HG03571 (cell line): ENCODE measurements around the gene ZNF418.
A peak's percentile ranks its signal among the peaks of the same experiment; 100 is the strongest.

Experiments used
- ATAC-seq: cut with Tn5 transposase; IDR thresholded peaks from one replicate; pipeline ENCODE4 v1.9.1; 2021; ENCODE audit not compliant: unreplicated experiment

The ZNF418 gene

DNA sequence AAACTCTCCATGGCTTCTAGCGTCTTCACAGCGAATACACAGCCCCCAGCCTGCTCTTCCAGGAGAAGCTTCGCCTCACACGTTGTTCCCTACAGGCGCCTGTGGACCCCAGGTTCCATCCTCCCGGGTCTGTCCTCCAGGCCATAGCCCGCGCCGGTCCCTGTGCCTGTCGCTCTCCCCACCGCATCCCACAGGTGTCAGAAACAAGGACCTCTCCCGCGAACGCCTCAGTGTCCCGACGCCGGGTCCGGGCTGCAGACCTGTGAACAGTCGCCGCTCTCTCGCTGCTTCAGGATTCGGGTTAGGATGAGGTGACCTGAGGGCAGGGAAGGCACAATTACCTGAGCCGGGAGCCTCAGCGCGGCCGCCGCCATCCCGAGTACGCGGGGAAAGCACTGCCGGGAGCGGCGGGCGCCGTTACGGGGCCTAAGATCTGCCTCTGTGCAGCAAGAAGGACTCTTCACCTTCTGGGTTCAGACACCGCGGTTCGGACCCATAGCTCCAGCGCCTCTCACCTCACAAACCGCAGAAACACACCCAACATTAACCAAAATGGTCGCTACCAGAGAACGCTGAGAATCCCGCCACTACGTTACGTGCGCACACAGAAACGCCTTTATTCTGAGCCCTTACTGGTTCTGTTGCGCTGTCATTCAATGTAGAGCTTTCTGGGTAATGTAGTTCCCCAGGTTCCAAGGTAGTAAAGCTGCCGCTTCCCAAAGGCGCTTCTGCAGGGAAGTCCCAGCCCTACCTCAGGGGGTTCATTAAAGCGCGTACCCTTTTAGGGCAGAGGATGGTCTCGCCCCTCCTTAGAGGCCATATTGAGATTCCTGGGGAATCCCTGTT lies at the start of gene ZNF418:
TSS of gene ZNF418 (minus strand) at position 583 of the 846 bp plus-strand sequence. CDS start 1,580 bp downstream, outside the sequence.
- ATAC-seq, result no peak

DNA sequence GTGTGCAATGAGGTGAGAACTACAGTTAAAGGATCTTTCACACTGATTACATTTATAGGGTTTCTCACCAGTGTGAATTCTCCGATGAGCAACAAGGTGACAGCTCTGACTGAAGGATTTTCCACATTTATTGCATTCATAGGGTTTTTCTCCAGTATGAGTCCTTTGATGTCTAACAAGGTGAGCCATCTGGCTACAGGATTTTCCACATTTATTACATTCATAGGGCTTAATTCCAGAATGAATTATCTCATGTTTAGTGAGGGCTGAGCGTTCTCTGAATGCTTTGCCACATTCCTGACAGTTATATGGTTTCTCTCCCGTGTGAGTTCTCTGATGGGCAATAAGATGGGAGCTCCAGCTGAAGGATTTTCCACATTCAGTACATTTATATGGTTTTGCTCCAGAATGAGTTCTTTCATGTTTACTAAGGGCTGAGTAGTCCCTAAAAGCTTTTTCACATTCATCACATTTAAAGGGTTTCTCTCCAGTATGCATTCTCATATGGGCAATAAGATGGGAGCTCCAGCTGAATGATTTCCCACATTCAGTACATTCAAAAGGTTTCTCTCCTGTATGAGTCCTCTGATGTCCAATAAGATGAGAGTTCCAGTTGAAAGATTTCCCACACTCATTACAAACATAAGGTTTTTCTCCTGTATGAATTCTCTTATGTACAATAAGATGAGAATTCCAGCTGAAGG lies 43.5 kb upstream of the ZNF418 start:
- no peak for ATAC-seq

DNA sequence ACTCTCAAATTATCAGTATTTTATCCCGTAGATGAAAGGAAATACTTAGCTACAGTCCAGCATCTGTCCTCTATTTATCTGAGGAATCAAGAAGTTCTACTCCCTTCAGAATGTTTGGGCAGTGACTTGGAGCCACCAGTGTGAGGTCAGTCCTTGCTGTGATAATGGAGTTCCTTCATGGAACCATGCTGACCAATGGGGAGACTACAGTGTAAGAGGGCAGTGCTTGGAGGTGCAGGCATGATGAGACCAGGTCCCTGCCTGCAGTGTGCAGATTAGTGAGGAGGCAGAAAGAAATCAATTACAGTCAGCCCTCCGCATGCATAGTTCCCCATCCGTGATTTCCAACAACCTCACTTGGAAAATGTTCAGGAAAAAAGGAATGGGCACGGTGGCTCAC lies 39.2 kb upstream of the ZNF418 start, which contains the start of gene C19orf18:
TSS of gene C19orf18 (minus strand) at position 101 of the 400 bp plus-strand sequence. CDS start 102 bp downstream, outside the sequence.
- ATAC-seq, result no peak

DNA sequence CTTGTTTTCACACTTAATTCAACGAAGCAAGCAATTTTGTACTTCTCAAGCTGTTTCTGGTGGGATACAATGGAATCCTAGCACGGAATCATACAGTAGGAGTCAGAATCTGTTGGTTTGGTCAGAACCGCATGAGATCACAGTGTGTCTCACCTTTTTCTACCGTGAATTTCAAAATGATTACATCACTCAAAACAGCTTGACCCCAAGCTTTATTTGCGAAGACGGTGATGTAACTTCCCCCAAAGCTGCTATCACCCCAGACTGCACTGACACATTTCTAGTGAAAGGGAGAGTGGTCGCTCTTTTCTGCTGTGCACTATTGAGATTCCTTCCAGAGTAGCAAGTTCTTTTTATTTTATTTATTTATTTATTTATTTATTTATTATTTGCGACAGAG lies 29.6 kb upstream of the ZNF418 start:
- ATAC-seq, result no peak

DNA sequence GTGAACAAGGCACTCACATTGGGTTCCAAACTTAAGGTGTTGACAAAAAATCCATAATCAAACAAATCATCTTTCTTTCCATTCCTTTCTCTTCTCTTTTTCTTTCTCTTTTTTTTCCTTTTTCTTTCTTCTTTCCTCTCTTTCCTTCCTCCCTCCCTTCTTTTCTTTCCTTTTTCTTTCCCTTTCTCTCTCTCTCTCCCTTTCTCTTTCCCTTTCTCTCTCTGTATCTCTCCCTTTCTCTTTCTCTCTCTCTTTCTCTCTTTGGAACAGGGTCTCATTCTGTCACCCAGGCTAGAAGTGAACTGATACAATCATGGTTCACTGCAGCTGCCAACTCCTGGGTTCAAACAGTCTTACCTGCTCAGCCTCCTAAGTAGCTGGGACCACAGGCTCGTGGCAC lies 26.6 kb upstream of the ZNF418 start:
- ATAC-seq, result no peak

DNA sequence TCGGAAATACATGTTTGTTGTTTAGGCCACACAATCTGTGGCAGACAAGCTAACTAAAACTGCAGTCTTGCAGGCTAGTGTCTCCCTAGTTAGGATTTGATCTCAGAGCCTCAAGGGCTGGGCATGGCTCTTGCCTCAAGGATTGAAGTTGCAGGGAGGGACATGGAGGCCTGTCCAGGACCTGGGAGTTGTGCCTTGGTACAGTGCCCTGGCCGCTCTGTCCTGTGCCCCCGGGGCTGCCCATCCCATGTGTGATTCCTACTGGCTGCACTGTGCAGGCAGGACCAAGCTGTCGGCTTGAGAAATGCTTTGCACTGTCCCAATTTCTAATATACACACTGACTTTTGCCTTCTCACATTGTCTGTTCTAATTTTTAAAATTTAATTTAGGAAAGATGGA lies 19.8 kb upstream of the ZNF418 start:
- ATAC-seq, result no peak

DNA sequence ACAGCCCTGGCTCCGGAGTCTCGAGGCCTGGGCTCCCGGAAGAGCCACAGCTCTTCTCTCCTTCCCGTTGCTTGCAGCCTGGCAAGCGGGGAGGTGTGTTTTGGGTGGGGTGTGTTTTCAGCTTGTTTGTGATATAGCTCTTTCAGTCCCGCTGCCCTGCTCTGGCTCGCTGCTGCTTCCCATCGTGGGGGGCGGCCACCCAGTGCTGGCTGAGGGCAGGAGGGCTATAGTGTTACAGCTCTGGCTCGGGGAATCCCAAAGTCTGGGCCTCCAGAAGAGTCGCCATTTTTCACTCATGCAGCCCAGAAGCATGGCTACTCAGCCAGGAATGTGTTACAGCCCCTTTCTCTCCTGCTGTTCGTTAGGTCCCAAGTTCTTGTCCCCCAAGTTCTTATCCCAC lies 14.5 kb upstream of the ZNF418 start:
- ATAC-seq, result no peak

DNA sequence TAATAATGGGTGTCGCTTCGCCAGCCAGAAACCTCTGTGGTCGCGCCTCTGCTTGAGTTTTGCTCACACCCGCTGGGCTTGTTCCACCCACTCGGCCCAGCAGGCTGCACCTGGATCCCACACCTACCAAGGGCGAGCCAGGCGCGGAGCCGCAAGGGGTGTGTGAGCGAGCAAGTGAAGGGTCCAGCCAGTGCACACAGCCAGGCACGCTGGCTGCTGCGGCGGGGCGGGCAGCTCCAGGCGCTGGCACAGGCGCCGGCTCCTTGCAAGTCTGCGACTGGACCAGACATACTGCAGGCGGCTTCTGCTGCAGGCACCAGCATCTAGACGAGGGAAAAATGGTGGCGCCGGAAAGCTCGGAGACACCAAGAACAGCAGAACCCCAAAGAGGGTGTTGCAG lies 14.1 kb upstream of the ZNF418 start:
- no peak for ATAC-seq

DNA sequence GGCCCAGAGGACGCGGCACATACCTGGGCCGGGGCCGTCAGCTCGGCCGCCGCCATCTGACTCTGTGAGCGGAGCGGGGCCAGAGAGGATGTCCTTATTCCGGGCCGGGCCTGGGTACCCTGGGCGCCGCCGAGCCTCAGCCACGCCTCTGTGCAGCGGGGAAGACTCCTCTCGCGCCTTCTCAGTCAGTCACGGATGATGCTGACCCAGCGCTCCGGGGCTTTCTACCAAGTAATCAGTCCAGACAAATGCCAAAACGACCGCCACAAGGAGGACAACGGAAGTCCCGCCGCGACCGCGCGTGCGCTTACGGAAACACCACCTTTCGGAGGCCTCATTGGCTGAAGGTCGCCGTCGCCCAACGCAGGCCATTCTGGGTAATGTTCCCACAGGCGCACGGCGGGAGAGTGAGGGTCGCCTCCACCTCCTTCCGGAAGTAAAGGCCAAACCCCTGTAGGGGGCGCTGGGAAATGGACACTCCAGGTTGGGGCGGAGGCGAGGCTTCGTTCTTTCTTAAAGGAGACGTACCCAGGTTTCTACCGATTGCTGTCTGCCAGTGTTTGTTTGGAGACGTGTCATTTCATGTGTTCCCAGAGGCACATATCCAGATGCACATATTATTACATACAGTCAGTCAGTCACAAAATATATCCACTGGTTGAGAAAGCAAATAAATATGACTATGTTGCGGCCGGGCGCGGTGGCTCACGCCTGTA lies 12.4 kb upstream of the ZNF418 start, which contains the start of gene ZNF256:
TSS of gene ZNF256 (minus strand) at position 288 of the 716 bp plus-strand sequence. CDS start at position 56, 232 bp downstream.
- peak; percentile 70 for ATAC-seq

DNA sequence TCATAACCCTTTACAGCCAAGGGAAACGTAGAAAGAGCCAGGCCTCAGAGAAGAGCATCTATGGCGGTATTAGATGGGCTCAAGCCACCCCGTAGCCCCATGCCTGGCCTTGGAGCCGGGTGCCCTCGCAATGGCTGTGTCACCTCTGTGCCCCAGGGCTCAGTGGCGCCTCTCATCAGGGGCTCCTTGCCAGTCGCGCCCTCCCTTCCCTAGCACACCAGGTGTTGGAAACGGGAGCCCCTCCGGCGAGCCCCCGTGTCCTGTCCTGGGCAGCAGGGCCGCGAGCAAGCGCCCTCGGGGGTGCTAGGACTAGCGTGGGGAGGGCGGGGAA lies 11.9 kb upstream of the ZNF418 start:
- ATAC-seq, result no peak

DNA sequence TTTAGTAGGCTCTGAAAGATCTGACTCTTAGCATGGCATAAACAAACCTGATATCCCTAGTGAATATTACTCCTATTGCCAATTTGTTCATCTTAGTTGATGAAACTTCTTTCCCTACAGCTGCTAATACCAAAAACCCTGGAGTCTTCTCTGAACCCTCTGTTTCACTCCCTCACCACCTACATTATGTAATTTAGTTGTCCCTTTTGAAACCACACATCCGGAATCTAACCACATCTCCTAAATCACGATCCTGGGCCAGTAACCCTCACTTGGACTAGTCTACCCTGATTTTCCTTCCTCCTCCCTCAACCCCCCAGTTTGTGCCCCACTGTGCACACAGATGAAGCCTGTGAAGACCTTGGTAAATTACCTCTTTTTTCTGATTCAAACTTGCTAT lies 11.1 kb upstream of the ZNF418 start:
- no peak for ATAC-seq

DNA sequence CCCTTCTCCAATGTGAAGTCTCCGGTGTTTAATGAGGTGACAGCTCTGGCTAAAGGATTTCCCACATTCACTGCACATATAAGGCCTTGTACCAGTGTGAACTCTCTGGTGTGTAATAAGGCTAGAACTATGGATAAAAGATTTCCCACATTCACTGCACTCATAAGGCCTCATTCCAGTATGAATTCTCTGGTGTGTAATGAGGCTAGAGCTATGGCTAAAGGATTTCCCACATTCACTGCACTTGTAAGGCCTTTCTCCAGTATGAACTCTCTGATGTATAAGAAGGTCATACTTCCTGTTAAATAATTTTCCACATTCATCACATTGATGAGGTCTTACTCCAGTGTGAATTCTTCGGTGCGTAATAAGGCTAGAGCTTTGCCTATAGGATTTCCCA lies 6.4 kb upstream of the ZNF418 start:
- ATAC-seq, result no peak

DNA sequence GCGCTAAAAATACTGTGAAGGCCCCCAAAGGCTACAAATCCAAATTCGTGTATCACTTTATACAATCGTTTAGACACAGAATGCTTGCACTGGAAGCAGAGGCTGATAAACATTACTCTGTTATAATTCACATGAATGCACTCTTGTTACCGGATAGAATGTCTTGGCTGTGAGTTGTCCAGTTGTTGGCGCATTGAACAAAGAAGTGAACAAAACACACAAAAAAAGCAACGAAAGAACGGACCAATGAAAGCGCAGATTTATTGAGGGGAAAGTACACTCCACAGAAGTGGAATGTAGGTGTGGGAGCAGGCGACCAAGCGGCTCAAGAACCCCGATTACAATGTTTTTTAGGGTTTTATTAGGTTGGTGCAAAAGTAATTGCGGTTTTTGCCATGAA lies 529 bp upstream of the ZNF418 start:
- ATAC-seq, result no peak

DNA sequence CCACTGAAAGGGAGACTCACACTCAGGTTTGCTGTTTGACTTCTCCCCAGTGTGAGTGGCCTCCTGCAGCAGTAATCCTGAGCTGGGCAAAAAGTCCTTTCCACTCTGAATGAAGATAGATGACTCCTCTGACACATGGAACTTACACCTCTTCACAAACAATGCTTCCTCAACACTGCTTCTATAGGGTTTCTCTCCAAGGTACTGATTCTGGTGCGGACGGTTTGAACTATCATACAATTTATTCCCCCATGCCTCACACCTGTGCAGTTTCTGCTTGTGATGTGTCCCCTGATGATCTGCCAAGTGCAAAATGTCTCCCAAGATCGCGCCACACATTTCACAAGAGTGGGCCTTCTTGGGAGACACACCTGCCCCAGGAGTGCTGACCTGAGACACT lies 7.6 kb downstream of the ZNF418 start:
- no peak for ATAC-seq

DNA sequence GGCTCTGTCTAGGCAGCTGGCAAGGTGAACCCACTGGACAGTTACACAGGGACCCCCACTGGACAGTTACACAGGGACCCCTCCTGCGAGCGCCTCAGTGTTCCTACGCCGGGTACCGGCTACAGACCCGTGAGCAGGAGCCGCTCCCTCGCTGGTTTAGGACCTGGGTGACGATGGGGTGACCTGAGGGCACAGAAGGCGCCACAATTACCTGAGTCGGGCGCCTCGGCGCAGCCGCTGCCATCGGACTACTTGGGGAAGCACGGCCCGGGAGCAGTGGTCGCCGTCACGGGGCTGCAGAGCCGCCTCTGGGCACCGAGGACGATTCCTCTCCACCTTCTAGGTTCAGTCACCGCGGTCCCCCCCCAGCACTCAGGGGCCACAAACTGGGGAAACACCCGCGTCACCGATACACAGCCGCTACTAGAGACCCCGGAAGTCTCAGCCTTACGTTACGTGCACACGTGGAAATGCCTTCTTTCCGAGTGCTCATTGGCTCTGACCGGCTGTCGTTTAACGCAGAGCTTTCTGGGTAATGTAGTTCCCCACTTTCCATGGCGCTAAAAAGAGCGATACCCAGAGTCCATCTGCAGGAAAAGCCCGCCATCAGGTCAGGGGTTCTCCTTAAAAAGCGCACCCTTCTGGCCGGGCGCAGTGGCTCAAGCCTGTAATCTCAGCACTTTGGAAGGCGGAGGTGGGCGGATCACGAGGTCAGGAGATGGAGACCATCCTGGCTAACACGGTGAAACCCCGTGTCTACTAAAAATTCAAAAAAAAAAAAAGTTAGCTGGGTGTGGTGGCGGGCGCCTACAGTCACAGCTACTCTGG lies 18.8 kb downstream of the ZNF418 start, which contains the start of gene ZNF417:
TSS of gene ZNF417 (minus strand) at position 425 of the 828 bp plus-strand sequence. CDS start at position 244, 181 bp downstream.
- ATAC-seq, result peak; percentile 93

DNA sequence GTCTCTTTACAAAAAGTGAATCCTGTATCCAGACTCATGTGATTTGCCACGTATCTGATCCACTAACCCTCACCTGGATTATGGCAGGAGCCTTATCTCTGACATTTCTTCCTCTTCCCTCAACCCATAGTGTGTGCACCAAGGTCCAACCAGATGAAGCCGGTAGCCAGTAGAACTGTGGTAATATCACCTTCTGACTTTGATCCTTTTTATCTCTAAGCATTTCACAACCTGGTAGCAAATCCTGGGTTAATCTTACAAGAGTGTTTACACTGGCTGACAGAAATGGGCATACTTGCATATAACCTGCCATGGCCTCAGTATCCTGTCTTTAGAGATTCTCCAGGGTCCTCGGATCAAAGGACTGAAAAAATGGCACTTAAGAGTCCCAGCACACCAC lies 20.7 kb downstream of the ZNF418 start:
- ATAC-seq, result no peak

DNA sequence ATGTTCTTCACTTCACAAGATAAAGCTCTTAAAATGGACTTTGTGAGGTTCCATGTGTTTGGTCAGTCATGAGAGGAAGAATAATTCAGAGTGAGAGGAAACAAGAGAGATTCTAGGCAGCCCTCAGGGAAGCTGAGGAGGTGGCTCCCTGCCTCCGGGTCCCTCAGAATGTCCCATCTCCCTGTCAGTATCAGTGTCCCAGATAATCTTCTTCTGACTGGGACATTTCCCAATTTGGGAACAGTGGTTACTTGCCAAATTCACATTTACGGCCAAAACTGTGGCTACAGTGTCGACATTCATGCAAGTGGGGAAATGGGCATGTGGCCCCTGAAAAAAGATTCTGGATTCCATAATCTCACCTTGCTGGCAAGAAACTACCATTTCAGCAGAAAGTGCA lies 27.8 kb downstream of the ZNF418 start:
- ATAC-seq, result no peak

DNA sequence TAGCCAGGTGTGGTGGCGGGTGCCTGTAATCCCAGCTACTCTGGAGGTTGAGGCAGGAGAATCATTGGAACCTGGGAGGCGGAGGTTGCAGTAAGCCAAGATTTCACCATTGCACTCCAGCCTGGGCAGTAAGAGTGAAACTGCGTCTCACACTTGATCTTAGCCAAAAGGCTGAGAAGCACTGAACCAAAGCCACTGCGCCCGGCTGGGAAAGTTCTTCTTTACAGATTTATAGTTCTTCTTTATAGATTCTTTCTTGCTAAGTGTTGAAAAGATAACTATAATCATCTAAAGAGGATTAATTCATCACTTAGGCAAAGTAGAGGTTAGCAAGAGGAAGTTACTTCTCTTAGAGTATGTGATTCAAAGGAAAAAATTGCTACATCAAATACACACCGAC lies 29.9 kb downstream of the ZNF418 start:
- ATAC-seq, result no peak

DNA sequence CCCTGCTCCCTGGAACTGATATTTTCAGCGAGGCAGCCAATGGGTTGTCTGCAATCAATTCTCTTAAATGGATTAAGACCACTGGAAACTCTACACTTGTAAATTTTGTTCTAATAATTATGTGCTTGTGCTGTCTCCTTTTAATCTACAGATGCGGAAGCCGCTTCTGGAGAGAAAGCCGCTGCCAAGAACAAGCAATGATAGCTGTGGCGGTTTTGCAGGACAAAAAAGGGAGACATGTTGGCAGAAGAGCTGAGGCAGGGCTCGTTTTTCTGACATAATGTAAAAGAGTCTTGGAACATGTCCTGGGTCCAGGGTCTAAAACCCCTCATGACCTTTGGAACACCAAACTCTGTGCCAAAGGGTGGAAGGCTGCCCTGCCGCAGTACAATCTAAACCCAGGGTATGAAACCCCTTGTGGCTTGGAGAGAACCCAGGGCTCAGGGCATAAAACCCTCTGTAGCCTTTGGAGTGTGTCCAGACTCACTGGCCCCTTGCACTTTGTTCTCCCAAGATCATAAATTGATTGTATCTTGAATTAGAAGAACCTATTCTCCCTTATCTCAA lies 31.5 kb downstream of the ZNF418 start:
- no peak for ATAC-seq

DNA sequence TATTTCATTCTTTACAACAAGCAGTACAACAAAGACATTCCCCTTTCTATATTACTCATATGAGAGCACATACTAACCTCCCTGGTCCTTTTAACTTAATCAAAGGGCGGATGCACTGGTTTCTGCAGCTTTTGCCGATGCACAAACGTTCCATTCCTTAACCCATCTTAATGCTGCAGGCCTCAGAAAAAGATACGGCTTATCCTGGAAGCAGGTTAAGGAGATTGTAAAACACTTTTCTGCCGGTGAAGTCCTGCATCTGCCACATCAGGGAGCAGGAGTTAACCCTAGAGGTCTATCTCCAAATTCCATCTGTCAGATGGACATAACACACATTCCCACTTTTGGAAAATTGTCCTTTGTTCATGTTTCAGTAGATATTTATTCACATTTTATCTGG lies 34.9 kb downstream of the ZNF418 start:
- ATAC-seq, result no peak
